C4-2B (cell line): Measurements from ENCODE around the gene FCGR3B.
"Not testable (repeated sequence)": the region's sequence is repeated elsewhere in the genome, so short reads cannot be mapped to it uniquely, and the experiment has no call there.

Source experiments
- ZFX ChIP-seq: fragments of 450-650 bp; IDR thresholded peaks from 2 replicates; pipeline ENCODE4 v1.6.1; 2017
- TF ChIP-seq, protein P1 (sequence below): fragments of 450-650 bp; conservative IDR thresholded peaks from 2 replicates; pipeline ENCODE4 v1.5.1; 2017; ENCODE audit warnings: mild to moderate bottlenecking

DNA sequence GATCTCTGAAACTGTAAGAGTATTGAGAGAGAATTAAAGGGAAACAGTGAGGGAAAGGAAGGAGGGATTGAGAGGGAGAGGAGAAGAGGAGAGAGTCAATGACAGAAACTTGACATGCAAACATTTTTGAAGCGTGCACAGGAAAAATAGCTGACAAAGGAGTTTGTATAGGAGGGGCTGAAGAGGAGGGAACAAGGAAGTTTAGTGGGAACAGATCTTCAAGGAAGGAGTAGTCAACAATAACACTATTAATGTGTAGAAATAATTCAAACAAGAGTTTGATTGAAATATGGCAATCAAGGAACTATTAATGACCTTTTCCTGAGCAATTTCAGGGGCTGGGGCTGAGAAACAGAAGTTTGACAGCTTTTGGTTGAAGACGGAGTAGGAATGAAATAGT lies 4.0 kb upstream of the FCGR3B start:
- TF ChIP-seq, protein P1, sequence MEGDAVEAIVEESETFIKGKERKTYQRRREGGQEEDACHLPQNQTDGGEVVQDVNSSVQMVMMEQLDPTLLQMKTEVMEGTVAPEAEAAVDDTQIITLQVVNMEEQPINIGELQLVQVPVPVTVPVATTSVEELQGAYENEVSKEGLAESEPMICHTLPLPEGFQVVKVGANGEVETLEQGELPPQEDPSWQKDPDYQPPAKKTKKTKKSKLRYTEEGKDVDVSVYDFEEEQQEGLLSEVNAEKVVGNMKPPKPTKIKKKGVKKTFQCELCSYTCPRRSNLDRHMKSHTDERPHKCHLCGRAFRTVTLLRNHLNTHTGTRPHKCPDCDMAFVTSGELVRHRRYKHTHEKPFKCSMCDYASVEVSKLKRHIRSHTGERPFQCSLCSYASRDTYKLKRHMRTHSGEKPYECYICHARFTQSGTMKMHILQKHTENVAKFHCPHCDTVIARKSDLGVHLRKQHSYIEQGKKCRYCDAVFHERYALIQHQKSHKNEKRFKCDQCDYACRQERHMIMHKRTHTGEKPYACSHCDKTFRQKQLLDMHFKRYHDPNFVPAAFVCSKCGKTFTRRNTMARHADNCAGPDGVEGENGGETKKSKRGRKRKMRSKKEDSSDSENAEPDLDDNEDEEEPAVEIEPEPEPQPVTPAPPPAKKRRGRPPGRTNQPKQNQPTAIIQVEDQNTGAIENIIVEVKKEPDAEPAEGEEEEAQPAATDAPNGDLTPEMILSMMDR = not testable (repeated sequence)
- TF ChIP-seq ZFX = not testable (repeated sequence)
